Prostate gland (tissue), 2 donors: ENCODE measurements around the gene ARHGEF28.

Experiments used
- POLR2A ChIP-seq: fragments of 450-650 bp; IDR thresholded peaks from one replicate; pipeline ENCODE4 v1.6.1; 2016; ENCODE audit warnings: antibody characterized with exemption, mild to moderate bottlenecking
- POLR2AphosphoS5 ChIP-seq: sonication (generic); formaldehyde crosslinking; IDR thresholded peaks from one replicate; pipeline ENCODE4 v1.6.1; 2017; ENCODE audit warnings: antibody characterized with exemption
- TF ChIP-seq, protein P1 (sequence below), 4 experiments: fragments of 200-600 bp in 2 of 4; fragments of 450-650 bp in 2 of 4; sonication (generic) in 2 of 4; IDR thresholded peaks; 1 replicate in 3 of 4; 2 replicates in 1 of 4; pipeline ENCODE4 v1.5.1; 2016 to 2019; ENCODE audit warnings: antibody characterized with exemption in 4 of 4, mild to moderate bottlenecking in 2 of 4, moderate library complexity in 2 of 4

GRCh38 chr5:73913971-73914370 is 288.0 kb downstream of the ARHGEF28 start:
- TF ChIP-seq, protein P1, sequence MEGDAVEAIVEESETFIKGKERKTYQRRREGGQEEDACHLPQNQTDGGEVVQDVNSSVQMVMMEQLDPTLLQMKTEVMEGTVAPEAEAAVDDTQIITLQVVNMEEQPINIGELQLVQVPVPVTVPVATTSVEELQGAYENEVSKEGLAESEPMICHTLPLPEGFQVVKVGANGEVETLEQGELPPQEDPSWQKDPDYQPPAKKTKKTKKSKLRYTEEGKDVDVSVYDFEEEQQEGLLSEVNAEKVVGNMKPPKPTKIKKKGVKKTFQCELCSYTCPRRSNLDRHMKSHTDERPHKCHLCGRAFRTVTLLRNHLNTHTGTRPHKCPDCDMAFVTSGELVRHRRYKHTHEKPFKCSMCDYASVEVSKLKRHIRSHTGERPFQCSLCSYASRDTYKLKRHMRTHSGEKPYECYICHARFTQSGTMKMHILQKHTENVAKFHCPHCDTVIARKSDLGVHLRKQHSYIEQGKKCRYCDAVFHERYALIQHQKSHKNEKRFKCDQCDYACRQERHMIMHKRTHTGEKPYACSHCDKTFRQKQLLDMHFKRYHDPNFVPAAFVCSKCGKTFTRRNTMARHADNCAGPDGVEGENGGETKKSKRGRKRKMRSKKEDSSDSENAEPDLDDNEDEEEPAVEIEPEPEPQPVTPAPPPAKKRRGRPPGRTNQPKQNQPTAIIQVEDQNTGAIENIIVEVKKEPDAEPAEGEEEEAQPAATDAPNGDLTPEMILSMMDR (IDR thresholded peaks at IDR 0.05) = no peak
- TF ChIP-seq POLR2AphosphoS5 = no peak
- TF ChIP-seq POLR2A = no peak
